GM06990 (cell line): ENCODE results near the gene TNC.

Experiments
- DNase-seq: peaks from one replicate; pipeline ENCODE4 v3.0.0-alpha.2; 2011; ENCODE audit not compliant: insufficient read length; ENCODE audit errors: extremely low read depth
- H3K27me3 ChIP-seq: replicated peaks from 2 replicates; pipeline ENCODE4 v1.6.0; 2011; ENCODE audit warnings: low read length; ENCODE audit not compliant: control insufficient read depth, insufficient read depth
- H3K36me3 ChIP-seq: 2 replicates; pipeline ENCODE4 v1.5.1; 2011; ENCODE audit warnings: low read length; ENCODE audit not compliant: control insufficient read depth, insufficient read depth
- H3K4me3 ChIP-seq: replicated peaks from 2 replicates; pipeline ENCODE4 v1.5.1; 2011; ENCODE audit warnings: low read depth, mild to moderate bottlenecking, control low read depth, low read length
- TF ChIP-seq, protein P1 (sequence below): IDR thresholded peaks from 2 replicates; pipeline ENCODE4 v1.5.1; 2011; ENCODE audit warnings: low read length, control low read depth, mild to moderate bottlenecking, inconsistent platforms; ENCODE audit not compliant: insufficient read depth, poor library complexity, severe bottlenecking

Gene TNC

DNA sequence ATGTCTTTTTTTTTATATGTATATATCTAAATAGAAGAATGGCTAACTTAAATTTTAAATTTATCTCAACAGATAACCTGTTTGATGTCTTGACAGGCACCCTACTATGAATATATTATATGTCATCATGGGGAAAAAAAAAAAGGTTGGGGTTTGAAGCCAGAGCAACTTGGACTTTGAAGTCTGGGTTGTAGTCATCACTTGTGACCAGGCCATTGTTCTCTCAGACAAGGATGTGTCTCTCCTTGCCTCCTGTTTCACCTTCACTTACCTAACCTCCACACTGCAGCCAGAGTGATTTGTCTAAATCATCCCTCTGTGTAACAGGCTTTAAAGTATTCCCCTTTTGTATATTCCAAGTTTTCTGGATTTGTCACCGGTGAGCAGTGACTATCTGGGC is 130.8 kb downstream of the TNC start:
- H3K36me3 ChIP-seq: no peaks in the 10 kb centered on the region
- TF ChIP-seq, protein P1, sequence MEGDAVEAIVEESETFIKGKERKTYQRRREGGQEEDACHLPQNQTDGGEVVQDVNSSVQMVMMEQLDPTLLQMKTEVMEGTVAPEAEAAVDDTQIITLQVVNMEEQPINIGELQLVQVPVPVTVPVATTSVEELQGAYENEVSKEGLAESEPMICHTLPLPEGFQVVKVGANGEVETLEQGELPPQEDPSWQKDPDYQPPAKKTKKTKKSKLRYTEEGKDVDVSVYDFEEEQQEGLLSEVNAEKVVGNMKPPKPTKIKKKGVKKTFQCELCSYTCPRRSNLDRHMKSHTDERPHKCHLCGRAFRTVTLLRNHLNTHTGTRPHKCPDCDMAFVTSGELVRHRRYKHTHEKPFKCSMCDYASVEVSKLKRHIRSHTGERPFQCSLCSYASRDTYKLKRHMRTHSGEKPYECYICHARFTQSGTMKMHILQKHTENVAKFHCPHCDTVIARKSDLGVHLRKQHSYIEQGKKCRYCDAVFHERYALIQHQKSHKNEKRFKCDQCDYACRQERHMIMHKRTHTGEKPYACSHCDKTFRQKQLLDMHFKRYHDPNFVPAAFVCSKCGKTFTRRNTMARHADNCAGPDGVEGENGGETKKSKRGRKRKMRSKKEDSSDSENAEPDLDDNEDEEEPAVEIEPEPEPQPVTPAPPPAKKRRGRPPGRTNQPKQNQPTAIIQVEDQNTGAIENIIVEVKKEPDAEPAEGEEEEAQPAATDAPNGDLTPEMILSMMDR: no peak
- DNase-seq: no peak

GRCh38 chr9:114985959-114986501 is 131.9 kb downstream of the TNC start:
- TF ChIP-seq, protein P1: no peak
- no peak overlapping the region for H3K4me3 ChIP-seq
- H3K36me3 ChIP-seq: no peaks in the 10 kb centered on the region
- H3K27me3 ChIP-seq: no peaks in the 10 kb centered on the region
- DNase-seq: no peak

More for the DNA sequence above, 130.8 kb downstream of the TNC start:
- Histone ChIP-seq H3K4me3 (no peak overlapping the region), H3K27me3 (no peaks in the 10 kb centered on the region; the same call in 1 of the 2 replicates)

GRCh38 chr9:114981063-114981462 is 136.9 kb downstream of the TNC start:
- H3K4me3 ChIP-seq: no peak overlapping the region
- TF ChIP-seq, protein P1: no peak
- H3K36me3 ChIP-seq: no peaks in the 10 kb centered on the region
- no peaks in the 10 kb centered on the region for H3K27me3 ChIP-seq
- DNase-seq: no peak

GRCh38 chr9:114973216-114973615 is 144.7 kb downstream of the TNC start:
- Histone ChIP-seq H3K4me3 (no peak overlapping the region), H3K27me3 (no peaks in the 10 kb centered on the region), H3K36me3 (no peaks in the 10 kb centered on the region)
- no peak for DNase-seq
- TF ChIP-seq, protein P1: no peak

DNA sequence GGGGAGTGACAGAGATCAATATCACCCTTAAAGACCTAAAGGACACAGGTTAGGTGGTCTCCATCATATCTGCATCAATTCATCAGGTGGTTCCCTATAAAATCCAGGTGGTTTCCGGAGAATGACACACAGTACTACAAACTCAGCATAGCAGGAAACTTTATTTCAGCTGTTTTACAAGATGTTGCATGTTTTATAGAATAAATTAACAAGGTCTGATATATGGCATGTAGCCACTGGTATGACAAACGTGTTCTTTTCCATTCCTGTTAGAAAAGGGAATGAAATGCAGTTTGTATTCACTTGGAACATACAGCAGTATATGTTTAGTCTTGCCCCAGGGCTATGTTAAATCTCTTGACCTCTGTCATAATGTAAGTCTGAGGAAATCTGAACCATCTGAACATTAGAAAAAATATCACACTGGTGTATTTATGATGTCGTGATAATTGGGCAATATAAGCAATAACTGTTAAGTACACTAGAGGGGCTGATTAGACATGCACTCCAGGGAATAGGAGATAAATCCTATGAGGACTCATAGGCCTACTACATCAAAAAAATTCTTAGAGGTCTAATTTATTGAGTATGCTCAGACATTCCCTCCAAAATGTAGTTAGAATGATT is 145.3 kb downstream of the TNC start:
- no peaks in the 10 kb centered on the region for H3K36me3 ChIP-seq
- no peaks in the 10 kb centered on the region for H3K27me3 ChIP-seq
- H3K4me3 ChIP-seq: no peak overlapping the region
- TF ChIP-seq, protein P1: no peak
- no peak for DNase-seq
